ENCODE measurements around the gene MPND. TPM values are rescaled to one million over a fixed set of nuclear protein-coding genes. Genes with fewer than 3 reads are reported as not detected.

The MPND gene
- total RNA-seq, 5 donors from 2014 or later (not counting 1 experiment from before 2014, with no cell fraction given): 10.7 to 27.3 (median 22.6) TPM

DNA sequence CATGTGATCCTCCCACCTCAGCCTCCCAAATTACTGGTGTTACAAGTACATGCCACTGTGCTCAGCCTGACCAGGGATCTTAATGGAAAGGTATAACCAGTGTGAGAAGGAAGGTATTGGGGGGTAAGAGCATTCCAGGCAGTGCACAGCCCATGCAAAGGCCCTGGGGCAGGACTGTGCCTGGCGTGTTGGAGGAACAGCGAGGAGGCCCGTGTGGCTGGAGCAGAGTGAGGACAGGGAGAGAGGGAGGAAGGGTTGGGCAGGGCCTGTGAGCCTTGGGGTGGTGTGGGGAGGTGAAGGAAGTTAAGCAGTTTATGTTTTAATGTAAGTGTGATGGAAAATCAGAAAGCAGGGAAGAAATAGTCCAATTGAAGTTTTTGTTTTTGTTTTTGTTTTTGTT, 42.8 kb upstream of the MPND start:
- peaks cover 0 to 26% of the 10 kb centered on the region in 2 experiments for H3K27me3 ChIP-seq (replicated peaks in 1 of 2; ENCODE audit: control insufficient read depth in 2 of 2, extremely low read depth in 1 of 2, insufficient read depth in 2 of 2, low read length in 1 of 2)
- no peak overlapping the region for H3K4me3 ChIP-seq (ENCODE audit: control insufficient read depth in 1 of 2, extremely low read depth in 1 of 2, low read length in 1 of 2)
- DNase-seq: no peak
- peak overlapping the region in 2 of 3 donors; percentile 53 to 95 for H3K4me3 Mint-ChIP-seq
- H3K36me3 ChIP-seq (ENCODE audit: control insufficient read depth in 2 of 2, extremely low read depth in 1 of 2, insufficient read depth in 1 of 2, low read length in 1 of 2): peaks cover 0 to 11% of the 10 kb centered on the region in 2 donors
- 79% methylated on average over 3 of the region's 3 CpGs for WGBS (ENCODE audit: insufficient coverage)
- ATAC-seq (replicated peaks in 1 of 4): no peak
- no peak overlapping the region for H3K27ac ChIP-seq (ENCODE audit: low read length)
- H3K36me3 Mint-ChIP-seq: no peaks in the 10 kb centered on the region
- peaks cover 0 to 2% of the 10 kb centered on the region in 2 donors for H3K27me3 Mint-ChIP-seq
- no peaks in the 10 kb centered on the region for H3K9me3 Mint-ChIP-seq
- H3K4me1 Mint-ChIP-seq: peaks cover 37 to 42% (median 39%) of the 10 kb centered on the region in 3 donors
- H3K4me1 ChIP-seq (ENCODE audit: control insufficient read depth in 1 of 2, extremely low read depth in 1 of 2, insufficient read depth in 2 of 2, low read length in 2 of 2): peaks cover 23 to 41% of the 10 kb centered on the region in 2 experiments
- H3K9me3 ChIP-seq: no peaks in the 10 kb centered on the region
- H3K27ac Mint-ChIP-seq: peak overlapping the region; percentile 83 to 94
- ChIA-PET CTCF (no interaction called here), POLR2A (no interaction called here)

DNA sequence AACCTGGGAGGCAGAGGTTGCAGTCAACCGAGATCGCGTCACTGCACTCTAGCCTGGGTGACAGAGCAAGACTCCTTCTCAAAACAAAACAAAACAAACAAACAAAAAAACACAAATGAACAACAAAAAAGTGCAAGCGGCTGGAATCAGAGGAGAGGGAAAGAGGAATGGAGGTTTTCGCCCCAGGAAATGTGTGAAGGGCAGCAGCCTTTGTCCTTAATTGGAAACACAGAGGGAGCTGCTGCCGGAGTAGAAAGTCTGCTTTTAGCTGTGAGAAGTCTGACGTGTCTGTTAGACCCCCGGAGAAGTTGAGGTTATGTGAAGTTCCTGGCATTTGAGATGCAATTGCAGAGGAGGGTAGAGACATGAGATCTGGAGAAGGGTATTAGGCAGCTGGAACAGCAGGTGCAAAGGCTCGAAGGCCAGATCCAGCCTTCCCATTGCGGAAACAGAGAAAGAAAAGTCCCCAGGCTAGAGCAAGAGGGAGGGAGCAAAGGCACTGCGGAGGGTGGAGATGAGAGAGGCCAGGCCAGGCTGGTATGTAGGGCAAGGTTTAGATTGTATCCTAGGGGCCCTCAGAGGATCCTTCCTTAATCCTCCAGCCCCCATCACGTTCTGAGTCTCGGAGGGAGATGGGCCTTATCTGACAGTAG, 41.6 kb upstream of the MPND start:
- Histone ChIP-seq H3K9me3 (no peaks in the 10 kb centered on the region), H3K36me3 (ENCODE audit: control insufficient read depth in 2 of 2, extremely low read depth in 1 of 2, insufficient read depth in 1 of 2, low read length in 1 of 2) (peaks cover 0 to 2% of the 10 kb centered on the region in 2 donors), H3K27me3 (replicated peaks in 1 of 2; ENCODE audit: control insufficient read depth in 2 of 2, extremely low read depth in 1 of 2, insufficient read depth in 2 of 2, low read length in 1 of 2) (peaks cover 0 to 25% of the 10 kb centered on the region in 2 experiments), H3K4me1 (ENCODE audit: control insufficient read depth in 1 of 2, extremely low read depth in 1 of 2, insufficient read depth in 2 of 2, low read length in 2 of 2) (peaks cover 23 to 41% of the 10 kb centered on the region in 2 experiments), H3K4me3 (ENCODE audit: control insufficient read depth in 1 of 2, extremely low read depth in 1 of 2, low read length in 1 of 2) (peak overlapping the region; percentile 47 to 74), H3K27ac (ENCODE audit: low read length) (peak overlapping the region; percentile 57)
- Mint-ChIP-seq H3K27me3 (no peaks in the 10 kb centered on the region), H3K36me3 (no peaks in the 10 kb centered on the region), H3K27ac (peak overlapping the region; percentile 92 to 94), H3K9me3 (no peaks in the 10 kb centered on the region), H3K4me3 (peak overlapping the region; percentile 83 to 95 (median 84)), H3K4me1 (peaks cover 37 to 42% (median 39%) of the 10 kb centered on the region in 3 donors)
- WGBS (ENCODE audit: insufficient coverage): 43% methylated on average over 8 of the region's 13 CpGs
- DNase-seq (peak in 2 of 35 experiments; percentile 9 to 29), ATAC-seq (replicated peaks in 1 of 4) (peak; percentile 7 to 37 (median 30))
- ChIA-PET POLR2A (interaction anchor here (0.6 to 0.8 kb wide), 3 partner anchors 41 to 1249 kb away, joined by 3 to 4 read pairs (median 3); no protein-coding TSS in a partner anchor), CTCF (no interaction called here)

DNA sequence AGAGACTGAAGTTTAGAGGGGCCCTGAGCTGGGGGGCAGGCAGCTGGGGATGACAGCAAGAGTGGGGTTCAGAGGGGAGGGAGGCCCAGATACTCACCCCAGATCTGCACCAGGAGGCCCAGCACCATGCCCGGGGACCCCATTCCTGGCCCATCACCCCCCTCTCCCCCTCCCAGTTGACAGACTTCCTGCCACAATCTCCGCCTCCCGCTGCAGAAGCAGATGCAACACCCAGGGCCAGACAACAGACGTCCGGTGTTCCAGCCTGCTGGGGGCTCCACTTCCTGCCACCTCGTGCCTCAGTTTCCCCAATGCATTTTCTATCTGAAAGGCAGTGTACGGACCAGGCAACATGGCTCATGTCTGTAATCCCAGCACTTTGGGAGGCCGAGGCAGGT, 41.1 kb upstream of the MPND start, which contains the start of gene TMIGD2:
TMIGD2 (minus strand) TSS at position 147 of the 398 bp plus-strand sequence; CDS start at position 143, 4 bp downstream.
- WGBS (ENCODE audit: insufficient coverage): 11% methylated on average over 7 of the region's 8 CpGs
- Histone ChIP-seq H3K36me3 (ENCODE audit: control insufficient read depth in 2 of 2, extremely low read depth in 1 of 2, insufficient read depth in 1 of 2, low read length in 1 of 2) (peaks cover 0 to 2% of the 10 kb centered on the region in 2 donors), H3K4me1 (ENCODE audit: control insufficient read depth in 1 of 2, extremely low read depth in 1 of 2, insufficient read depth in 2 of 2, low read length in 2 of 2) (peaks cover 23 to 41% of the 10 kb centered on the region in 2 experiments), H3K27me3 (replicated peaks in 1 of 2; ENCODE audit: control insufficient read depth in 2 of 2, extremely low read depth in 1 of 2, insufficient read depth in 2 of 2, low read length in 1 of 2) (peaks cover 0 to 24% of the 10 kb centered on the region in 2 experiments), H3K9me3 (no peaks in the 10 kb centered on the region), H3K4me3 (ENCODE audit: control insufficient read depth in 1 of 2, extremely low read depth in 1 of 2, low read length in 1 of 2) (peak within 1 kb of the TSS; percentile 47 to 74), H3K27ac (ENCODE audit: low read length) (peak within 1 kb of the TSS; percentile 57)
- Mint-ChIP-seq H3K9me3 (no peaks in the 10 kb centered on the region), H3K4me1 (peaks cover 37 to 42% (median 39%) of the 10 kb centered on the region in 3 donors), H3K27me3 (no peaks in the 10 kb centered on the region), H3K27ac (peak within 1 kb of the TSS; percentile 92 to 94), H3K4me3 (peak within 1 kb of the TSS; percentile 83 to 95 (median 84)), H3K36me3 (no peaks in the 10 kb centered on the region)
- DNase-seq (peak in 17 of 35 experiments; percentile 12 to 51 (median 23)), ATAC-seq (replicated peaks in 1 of 4) (peak; percentile 33 to 64 (median 48))
- ChIA-PET POLR2A (interaction anchor here (0.6 to 0.8 kb wide), 3 partner anchors 40 to 1249 kb away, joined by 3 to 4 read pairs (median 3); no protein-coding TSS in a partner anchor), CTCF (no interaction called here)

DNA sequence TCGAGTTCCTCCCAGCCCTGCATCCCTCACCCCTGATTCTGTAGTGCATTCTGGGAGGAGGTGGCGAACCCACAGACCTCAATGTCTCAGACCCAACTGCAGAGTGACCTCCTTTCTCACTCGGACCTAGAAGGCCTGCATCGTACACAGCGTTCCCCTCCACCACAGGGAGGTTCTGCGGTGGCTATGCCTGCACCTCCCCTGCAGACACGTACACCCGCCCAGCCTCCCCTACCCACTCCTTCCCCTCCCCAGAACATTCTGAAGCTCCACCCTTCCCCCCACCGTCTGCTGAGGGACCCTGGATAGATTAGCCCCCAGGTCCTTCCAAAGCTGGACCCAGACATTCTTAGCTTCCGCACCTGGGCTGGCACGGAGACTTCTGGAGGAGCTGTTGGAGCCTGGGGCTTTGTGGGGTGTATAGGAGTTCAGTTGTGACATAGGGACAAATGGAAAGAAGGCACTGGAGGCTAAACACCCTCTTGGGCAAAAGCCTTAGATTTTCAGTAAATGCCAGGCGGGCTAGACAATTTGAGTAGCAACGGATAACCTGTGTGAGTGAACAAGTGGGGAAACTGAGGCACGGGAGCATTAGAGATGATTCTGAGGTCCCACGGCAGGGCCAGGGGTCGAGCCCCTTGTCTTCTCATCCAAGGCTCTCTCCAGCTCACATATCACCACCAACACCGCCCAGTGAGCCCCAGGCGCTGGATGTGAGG, 39.4 kb upstream of the MPND start:
- Mint-ChIP-seq H3K9me3 (no peaks in the 10 kb centered on the region), H3K4me3 (peak overlapping the region; percentile 41 to 95 (median 56)), H3K36me3 (no peaks in the 10 kb centered on the region), H3K4me1 (peaks cover 33 to 37% (median 34%) of the 10 kb centered on the region in 3 donors), H3K27ac (peak overlapping the region; percentile 61 to 71), H3K27me3 (no peaks in the 10 kb centered on the region)
- peak overlapping the region; percentile 16 to 39 for H3K4me3 ChIP-seq (ENCODE audit: control insufficient read depth in 1 of 2, extremely low read depth in 1 of 2, low read length in 1 of 2)
- peaks cover 0 to 2% of the 10 kb centered on the region in 2 donors for H3K36me3 ChIP-seq (ENCODE audit: control insufficient read depth in 2 of 2, extremely low read depth in 1 of 2, insufficient read depth in 1 of 2, low read length in 1 of 2)
- ChIA-PET CTCF (interaction anchor here (0.6 kb wide), 3 partner anchors 24 to 1813 kb away, joined by 3 to 8 read pairs (median 5); no protein-coding TSS in a partner anchor), POLR2A (no interaction called here)
- peaks cover 0 to 19% of the 10 kb centered on the region in 2 experiments for H3K27me3 ChIP-seq (replicated peaks in 1 of 2; ENCODE audit: control insufficient read depth in 2 of 2, extremely low read depth in 1 of 2, insufficient read depth in 2 of 2, low read length in 1 of 2)
- peaks cover 20 to 39% of the 10 kb centered on the region in 2 experiments for H3K4me1 ChIP-seq (ENCODE audit: control insufficient read depth in 1 of 2, extremely low read depth in 1 of 2, insufficient read depth in 2 of 2, low read length in 2 of 2)
- no peaks in the 10 kb centered on the region for H3K9me3 ChIP-seq
- DNase-seq (peak in 1 of 35 experiments; percentile 16), ATAC-seq (replicated peaks in 1 of 4) (no peak)
- WGBS (ENCODE audit: insufficient coverage): 32% methylated on average over 11 of the region's 18 CpGs
- H3K27ac ChIP-seq (ENCODE audit: low read length): peak overlapping the region; percentile 53

DNA sequence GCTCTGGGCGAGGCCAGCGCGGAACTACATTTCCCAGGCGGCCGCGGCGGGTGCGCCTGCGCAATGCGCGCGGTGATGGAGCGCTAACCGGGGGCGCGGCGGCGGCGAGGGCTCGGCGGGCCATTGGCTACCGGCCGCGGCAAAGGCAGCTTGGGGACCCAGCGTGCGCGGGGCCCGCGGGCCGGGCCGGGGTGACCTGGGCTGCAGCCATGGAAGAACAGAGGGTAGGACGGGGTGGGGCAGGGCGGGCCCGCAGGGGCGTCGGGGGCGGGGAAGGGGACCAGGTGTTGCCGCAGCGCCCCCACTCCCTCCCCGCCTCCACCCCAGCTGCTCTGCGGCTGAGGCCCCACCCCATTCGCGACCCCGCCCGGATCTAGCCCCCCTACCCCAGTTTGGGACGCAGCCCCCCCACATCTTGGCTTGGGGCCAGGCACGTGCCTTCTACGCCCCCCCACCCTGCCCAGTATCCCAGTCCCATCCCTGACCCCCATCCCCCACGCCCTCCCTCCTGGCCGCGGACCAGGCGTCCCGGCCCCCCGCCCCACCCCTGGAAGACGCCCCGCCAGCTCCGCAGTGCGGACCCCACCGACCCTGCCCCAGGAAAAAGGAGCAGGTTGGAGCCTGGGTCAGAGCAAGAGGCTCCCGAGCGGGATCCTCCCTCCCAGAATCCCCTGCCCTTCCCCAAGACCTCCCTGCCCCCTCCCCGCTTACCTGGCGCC, 38.7 kb upstream of the MPND start, which contains the start of gene FSD1:
FSD1 (plus strand) TSS at position 61 of the 719 bp plus-strand sequence; CDS start at position 210, 149 bp downstream.
- ChIA-PET POLR2A (no interaction called here), CTCF (interaction anchor here (0.6 kb wide), 2 partner anchors 23 to 408 kb away, joined by 3 to 8 read pairs; no protein-coding TSS in a partner anchor)
- Mint-ChIP-seq H3K9me3 (no peaks in the 10 kb centered on the region), H3K27me3 (no peaks in the 10 kb centered on the region), H3K4me1 (peaks cover 30 to 37% (median 34%) of the 10 kb centered on the region in 3 donors), H3K4me3 (peak within 1 kb of the TSS; percentile 47 to 95 (median 56)), H3K27ac (peak within 1 kb of the TSS; percentile 61 to 71), H3K36me3 (no peaks in the 10 kb centered on the region)
- ATAC-seq (replicated peaks in 1 of 4) (peak; percentile 57 to 64 (median 60)), DNase-seq (peak; percentile 30 to 70 (median 51))
- peaks cover 20 to 34% of the 10 kb centered on the region in 2 experiments for H3K4me1 ChIP-seq (ENCODE audit: control insufficient read depth in 1 of 2, extremely low read depth in 1 of 2, insufficient read depth in 2 of 2, low read length in 2 of 2)
- H3K27me3 ChIP-seq (replicated peaks in 1 of 2; ENCODE audit: control insufficient read depth in 2 of 2, extremely low read depth in 1 of 2, insufficient read depth in 2 of 2, low read length in 1 of 2): peaks cover 0 to 19% of the 10 kb centered on the region in 2 experiments
- peak within 1 kb of the TSS; percentile 16 to 39 for H3K4me3 ChIP-seq (ENCODE audit: control insufficient read depth in 1 of 2, extremely low read depth in 1 of 2, low read length in 1 of 2)
- H3K9me3 ChIP-seq: no peaks in the 10 kb centered on the region
- peaks cover 0 to 2% of the 10 kb centered on the region in 2 donors for H3K36me3 ChIP-seq (ENCODE audit: control insufficient read depth in 2 of 2, extremely low read depth in 1 of 2, insufficient read depth in 1 of 2, low read length in 1 of 2)
- H3K27ac ChIP-seq (ENCODE audit: low read length): peak within 1 kb of the TSS; percentile 53
- 8% methylated on average over 38 of the region's 63 CpGs for WGBS (ENCODE audit: insufficient coverage)
